NCI-H1694 treated with DMSO at 0.1 percent for 48 hours (cell line): ENCODE data around the gene NECTIN1.

Source experiments
- DNase-seq: peaks from one replicate; lab custom pipeline; 2025; lab: John Stamatoyannopoulos, UW

NECTIN1 gene

GRCh38 chr11:119671051-119671450, 57.9 kb downstream of the NECTIN1 start:
- no peak for DNase-seq

DNA sequence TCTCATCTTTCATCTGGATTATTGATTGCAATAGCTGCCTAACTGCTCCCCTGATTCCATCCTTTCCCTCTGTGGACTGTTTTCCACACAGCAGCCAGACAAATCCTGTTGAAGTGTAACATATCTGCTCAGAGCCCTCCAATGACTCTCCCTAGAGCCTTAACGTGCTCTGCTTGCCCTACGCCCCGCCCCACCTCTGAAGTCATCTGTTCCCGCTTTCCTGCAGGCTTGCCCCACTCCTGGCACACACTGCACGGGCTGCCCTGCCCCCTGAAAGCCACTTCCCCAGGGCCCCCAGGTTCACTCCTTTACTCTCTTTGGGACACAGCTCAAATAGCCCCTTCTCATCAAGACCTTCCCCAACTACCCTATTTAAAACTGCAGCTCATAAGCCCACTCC, 59.5 kb downstream of the NECTIN1 start:
- no peak for DNase-seq

DNA sequence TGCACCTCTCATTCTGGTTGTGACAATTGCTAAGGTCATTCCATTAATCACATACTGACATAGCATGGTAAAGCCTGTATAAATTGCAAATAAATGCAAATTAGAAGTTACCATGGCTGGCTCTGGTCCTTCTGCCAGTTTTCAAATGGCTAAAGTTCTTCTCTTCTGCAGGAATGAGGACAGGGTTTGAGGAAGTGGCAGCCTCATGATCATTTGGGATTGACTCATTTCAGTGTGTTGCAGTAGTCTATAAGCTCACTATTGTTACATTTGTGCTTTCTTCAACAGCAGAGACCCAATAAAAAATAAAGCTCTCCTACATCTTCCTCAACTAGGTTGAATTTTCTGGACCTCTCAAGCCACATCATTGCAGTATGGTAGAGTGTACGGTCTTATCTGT, 60.3 kb downstream of the NECTIN1 start:
- no peak for DNase-seq

- DNase-seq: no peak
Observed at GRCh38 chr11:119666463-119667131, 62.4 kb downstream of the NECTIN1 start.

DNA sequence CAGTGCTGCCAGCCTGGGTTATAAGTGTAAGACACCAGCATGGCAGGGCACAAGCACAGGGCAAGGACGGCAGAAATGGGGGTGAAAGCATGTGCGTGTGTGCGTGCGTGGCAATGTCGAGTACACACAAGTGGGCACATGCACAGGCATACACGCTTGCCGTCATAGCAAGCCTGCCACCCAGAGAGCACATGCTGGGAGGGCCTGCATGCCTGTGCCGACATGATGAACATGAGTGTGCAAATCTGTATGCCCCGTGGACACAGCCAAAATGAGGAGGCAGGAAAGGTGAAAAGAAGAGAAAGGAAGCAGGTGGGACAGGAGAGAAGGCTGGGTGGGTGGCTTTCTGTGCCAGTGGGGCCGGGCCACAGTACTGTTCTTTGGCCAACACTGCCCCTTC, 62.9 kb downstream of the NECTIN1 start:
- DNase-seq: no peak

DNA sequence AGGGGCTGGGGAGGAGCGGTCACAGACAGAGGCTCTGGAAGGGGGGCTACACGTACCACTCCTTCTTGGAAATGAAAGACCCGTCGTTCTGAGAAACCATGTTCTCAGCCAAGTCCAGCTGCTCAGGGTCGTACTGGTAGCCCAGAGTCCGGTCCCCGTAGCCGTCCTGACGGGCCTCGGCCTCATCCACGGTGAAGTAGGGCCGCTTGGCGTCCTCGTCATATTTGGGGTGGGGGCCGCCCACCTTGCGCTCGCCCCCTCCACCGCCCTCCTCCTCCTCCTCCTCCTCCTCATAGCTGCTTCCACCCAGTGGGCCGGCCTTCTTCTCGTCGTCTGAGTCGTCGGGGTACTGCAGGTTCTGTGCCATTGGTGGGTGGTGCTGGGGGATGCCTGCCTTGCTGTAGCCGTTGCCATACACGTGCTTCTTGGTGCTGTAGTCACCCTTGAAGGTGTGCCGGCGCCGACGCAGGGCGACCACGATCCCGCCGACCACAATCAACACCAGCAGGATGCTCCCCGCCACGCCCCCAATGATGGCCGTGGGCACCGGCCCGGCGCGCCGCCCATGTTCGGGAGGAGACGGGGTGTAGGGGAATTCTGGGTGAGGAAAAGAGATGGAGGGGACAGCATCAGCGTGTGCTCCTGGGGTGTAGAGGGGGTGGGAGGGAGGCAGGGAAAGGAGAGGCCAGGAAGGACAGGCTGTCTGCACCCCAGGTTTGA, 64.1 kb downstream of the NECTIN1 start:
- no peak for DNase-seq

- DNase-seq: no peak
Observed at GRCh38 chr11:119664063-119664572, 64.9 kb downstream of the NECTIN1 start.

DNA sequence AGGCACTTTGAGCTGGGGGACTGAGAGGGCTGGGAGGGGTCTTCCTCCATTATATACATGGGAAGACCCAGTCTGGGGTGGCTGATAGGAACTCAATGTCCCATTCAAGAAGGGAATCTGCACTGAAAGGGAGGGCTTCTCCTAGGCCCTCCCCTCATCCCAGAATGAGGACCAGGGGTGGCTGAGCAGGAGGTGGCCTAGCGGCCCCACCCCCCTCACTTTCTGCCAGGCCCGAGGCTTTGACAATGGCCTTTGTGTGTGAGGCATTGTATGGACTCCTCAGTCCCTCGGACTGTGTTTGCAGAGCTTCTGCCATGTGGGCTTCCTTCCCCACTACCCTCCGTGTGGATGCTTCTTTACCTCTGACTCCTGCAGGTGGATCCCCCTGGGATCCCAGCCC, 65.7 kb downstream of the NECTIN1 start:
- DNase-seq: no peak

DNA sequence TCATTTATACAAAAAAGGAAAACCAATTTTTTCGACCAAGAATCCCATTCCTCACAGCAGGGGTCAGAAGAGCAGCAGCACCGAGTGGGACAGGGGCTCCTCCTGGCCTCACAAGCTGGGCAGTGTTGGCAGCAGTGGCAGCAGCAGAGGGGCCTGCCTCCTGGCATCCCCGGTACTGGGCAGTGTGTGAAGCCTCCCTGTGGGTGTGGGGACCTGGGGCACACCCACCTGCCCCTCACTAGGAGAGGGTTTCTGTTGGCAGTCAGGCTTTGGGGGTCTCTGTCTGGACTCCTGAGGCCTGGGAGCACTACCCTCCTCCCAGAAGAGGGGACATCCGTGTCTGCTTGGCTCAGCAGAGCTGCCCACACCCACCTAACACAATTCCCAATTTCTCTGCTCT, 67.8 kb downstream of the NECTIN1 start:
- no peak for DNase-seq

DNA sequence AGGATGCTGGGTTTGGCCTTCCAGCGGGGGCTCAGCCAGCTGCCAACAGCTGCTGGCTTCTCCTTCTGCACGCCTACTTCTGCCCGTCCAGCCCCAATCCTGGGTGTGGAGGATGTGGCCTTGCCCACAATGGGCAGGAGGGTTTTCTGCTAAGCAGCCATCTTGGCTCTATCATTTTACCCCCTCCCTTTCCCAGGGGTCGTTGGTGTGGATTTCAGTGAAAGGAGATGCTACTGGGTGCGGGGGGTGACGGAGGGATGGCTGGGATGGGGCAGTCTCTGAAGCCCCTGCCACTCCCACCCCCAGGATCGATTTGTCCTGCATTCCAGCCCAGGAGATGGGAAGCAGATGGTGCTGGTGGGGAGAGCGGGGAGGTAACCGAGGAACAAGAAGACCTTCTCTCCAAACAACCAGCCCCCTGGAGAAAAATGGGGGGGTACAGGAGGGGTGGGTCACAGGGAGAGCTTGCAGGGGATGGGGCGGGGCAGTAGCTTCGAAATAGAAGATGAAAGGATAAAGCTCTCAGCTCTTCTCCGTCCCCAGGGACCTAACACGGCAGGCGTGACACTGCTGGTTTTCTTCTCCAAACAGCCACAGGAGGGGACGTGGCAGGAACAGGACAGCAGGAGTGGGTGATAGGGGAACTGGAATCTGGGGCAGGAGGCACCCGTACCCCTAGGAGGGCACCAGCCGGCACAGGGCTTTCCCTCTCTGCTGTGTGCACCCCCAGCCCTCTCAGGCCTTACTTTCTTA, 68.9 kb downstream of the NECTIN1 start:
- no peak for DNase-seq

- no peak for DNase-seq
Observed at GRCh38 chr11:119652907-119653659, 75.9 kb downstream of the NECTIN1 start.

- DNase-seq: no peak
Observed at GRCh38 chr11:119651802-119652584, 77.0 kb downstream of the NECTIN1 start.

- DNase-seq: no peak
Observed at GRCh38 chr11:119650251-119650650, 78.7 kb downstream of the NECTIN1 start.

DNA sequence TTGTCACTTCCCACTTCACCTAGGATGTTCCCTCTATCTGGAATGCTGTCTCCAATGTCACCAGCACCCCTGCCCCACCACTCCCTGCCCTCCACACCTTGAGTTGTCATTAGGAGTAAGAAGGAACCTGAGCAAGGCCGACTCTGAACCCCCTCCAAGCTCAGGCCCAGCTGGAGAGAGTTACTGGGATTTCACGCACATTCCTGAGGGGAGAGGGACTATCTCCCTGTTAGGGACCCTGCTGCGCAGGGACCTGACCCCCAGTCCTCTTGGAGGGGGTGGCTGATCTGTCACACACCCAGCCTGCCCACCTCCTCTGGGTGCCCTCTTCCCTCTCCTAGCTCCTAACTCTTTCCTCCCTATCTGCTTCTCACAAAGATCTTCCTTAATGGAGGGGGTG, 81.7 kb downstream of the NECTIN1 start:
- no peak for DNase-seq

- no peak for DNase-seq
Observed at GRCh38 chr11:119645018-119645417, 84.0 kb downstream of the NECTIN1 start.

- no peak for DNase-seq
Observed at GRCh38 chr11:119644502-119644901, 84.5 kb downstream of the NECTIN1 start.

GRCh38 chr11:119643876-119644225, 85.1 kb downstream of the NECTIN1 start:
- no peak for DNase-seq

- DNase-seq: no peak
Observed at GRCh38 chr11:119643212-119643875, 85.7 kb downstream of the NECTIN1 start.

DNA sequence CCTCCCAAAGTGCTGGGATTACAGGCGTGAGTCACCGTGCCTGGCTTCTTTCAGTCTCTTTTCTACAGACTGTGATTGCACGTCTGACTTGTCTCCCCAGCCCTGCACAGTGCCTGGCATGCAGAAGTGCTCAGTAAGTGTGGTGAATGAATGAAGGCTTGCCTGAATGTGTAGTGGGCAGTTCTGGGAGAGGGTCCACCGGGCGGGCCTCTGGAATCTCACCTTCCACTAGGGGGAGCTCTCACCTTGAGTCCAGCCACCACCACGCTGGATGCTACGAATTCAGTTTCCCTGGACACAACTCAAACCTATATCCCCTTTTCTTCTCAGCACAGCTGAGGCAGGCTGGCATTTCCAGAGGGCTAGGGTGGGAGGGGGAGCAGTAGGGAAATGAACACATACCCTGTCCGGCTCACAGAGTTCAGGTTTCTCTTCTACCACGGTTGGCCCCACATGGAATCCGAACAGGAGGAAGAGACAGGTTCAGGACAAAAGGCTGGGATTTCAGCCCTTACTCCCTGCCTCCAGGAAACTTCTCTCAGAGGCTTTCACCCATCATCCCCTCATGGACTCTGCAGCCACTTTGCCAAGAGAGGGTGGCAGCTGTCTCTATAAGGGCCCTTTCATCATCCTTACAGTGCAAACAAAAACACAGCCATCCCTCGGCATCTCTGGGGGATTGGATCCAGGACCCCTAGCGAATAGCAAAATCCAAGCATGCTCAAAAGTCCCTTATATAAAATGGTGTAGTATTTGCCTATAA, 86.8 kb downstream of the NECTIN1 start:
- DNase-seq: no peak

DNA sequence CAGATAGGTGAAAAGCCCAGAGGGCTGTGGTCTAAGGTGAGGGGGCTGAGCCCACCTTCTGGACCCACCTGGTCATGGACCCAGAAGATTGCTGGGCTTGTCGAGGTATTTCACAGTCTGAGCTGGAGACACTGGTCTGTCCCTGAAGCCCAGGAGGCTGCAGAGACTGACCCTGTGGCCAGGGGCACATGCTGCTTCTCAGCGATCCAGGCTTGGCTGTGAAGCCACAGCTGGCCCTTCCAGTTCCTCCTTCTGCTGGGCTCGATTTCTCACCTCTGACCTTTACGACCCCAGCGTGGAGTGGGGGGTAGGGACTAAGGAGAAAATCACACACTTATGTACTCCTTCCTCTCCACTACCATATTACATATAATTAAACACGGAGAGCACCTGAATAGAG, 88.5 kb downstream of the NECTIN1 start:
- DNase-seq: no peak
